WTC11 (cell line): Measurements from ENCODE around the gene AP1S2. TPM values are rescaled to one million over a fixed set of nuclear protein-coding genes. Genes with fewer than 3 reads are reported as not detected.

Experiments used
- ATAC-seq: fragments of 200-7000 bp; cut with Tn5 transposase; 2 replicates; pipeline ENCODE4 v1.10.0; 2021; ENCODE audit warnings: mild to moderate bottlenecking, moderate library complexity
- CTCF ChIA-PET: fragments of 300-600 bp; sonication (Branson Sonifier 250); formaldehyde crosslinking; loops from one replicate; lab custom pipeline; 2021; ENCODE audit warnings: antibody characterized with exemption; lab: Charles Lee
- POLR2A ChIA-PET: fragments of 350-600 bp; sonication (Branson Sonifier 250); formaldehyde crosslinking; loops from one replicate; lab custom pipeline; 2021; ENCODE audit warnings: antibody characterized with exemption; lab: Charles Lee
- DNase-seq: peaks from one replicate; pipeline ENCODE4 v3.0.0; 2021; ENCODE audit warnings: low spot score
- H3K27ac Mint-ChIP-seq: 2 replicates; pipeline ENCODE4 v1.8.0; 2021; ENCODE audit warnings: mixed read lengths
- H3K27me3 Mint-ChIP-seq: 2 replicates; pipeline ENCODE4 v1.8.0; 2021; ENCODE audit warnings: low read depth, mild to moderate bottlenecking, moderate library complexity, mixed read lengths
- H3K36me3 Mint-ChIP-seq: 2 replicates; pipeline ENCODE4 v1.8.0; 2021; ENCODE audit warnings: mixed read lengths
- H3K4me1 Mint-ChIP-seq: 2 replicates; pipeline ENCODE4 v1.8.0; 2022; ENCODE audit warnings: mixed read lengths
- H3K4me3 Mint-ChIP-seq: 2 replicates; pipeline ENCODE4 v1.8.0; 2021; ENCODE audit warnings: mild to moderate bottlenecking, moderate library complexity, mixed read lengths
- H3K9me3 Mint-ChIP-seq: 2 replicates; pipeline ENCODE4 v1.8.0; 2021; ENCODE audit warnings: mixed read lengths
- CREB1 ChIP-seq: sonication (generic); formaldehyde crosslinking; IDR thresholded peaks from 2 replicates; pipeline ENCODE4 v1.8.0; 2023; ENCODE audit warnings: mild to moderate bottlenecking, missing genetic modification reagents
- ETV6 ChIP-seq: sonication (generic); formaldehyde crosslinking; IDR thresholded peaks from 2 replicates; pipeline ENCODE4 v1.8.1; 2022; ENCODE audit warnings: mild to moderate bottlenecking, missing genetic modification reagents
- FOXJ3 ChIP-seq: sonication (generic); formaldehyde crosslinking; IDR thresholded peaks from 2 replicates; pipeline ENCODE4 v1.9.0; 2021; ENCODE audit warnings: missing genetic modification reagents, mild to moderate bottlenecking, borderline replicate concordance
- FOXK1 ChIP-seq: sonication (generic); formaldehyde crosslinking; IDR thresholded peaks from 2 replicates; pipeline ENCODE4 v1.8.0; 2022; ENCODE audit warnings: mild to moderate bottlenecking, moderate library complexity, missing genetic modification reagents
- JAZF1 ChIP-seq: fragments of 250-450 bp; sonication (Bioruptor Pico); IDR thresholded peaks from 2 replicates; pipeline ENCODE4 v1.9.0; 2021; ENCODE audit warnings: moderate library complexity, mild to moderate bottlenecking, inconsistent platforms
- KAT7 ChIP-seq: sonication (generic); formaldehyde crosslinking; IDR thresholded peaks from 2 replicates; pipeline ENCODE4 v1.8.1; 2023; ENCODE audit warnings: missing genetic modification reagents, mild to moderate bottlenecking, borderline replicate concordance
- MYBL2 ChIP-seq: sonication (generic); formaldehyde crosslinking; IDR thresholded peaks from 2 replicates; pipeline ENCODE4 v1.8.1; 2023; ENCODE audit warnings: mild to moderate bottlenecking, moderate library complexity, missing genetic modification reagents
- TCF7 ChIP-seq: sonication (generic); formaldehyde crosslinking; IDR thresholded peaks from 2 replicates; pipeline ENCODE4 v1.8.0; 2022; ENCODE audit warnings: mild to moderate bottlenecking, low read depth, missing genetic modification reagents, moderate library complexity
- TEAD1 ChIP-seq: sonication (generic); formaldehyde crosslinking; IDR thresholded peaks from 2 replicates; pipeline ENCODE4 v1.8.0; 2022; ENCODE audit warnings: mild to moderate bottlenecking, missing genetic modification reagents
- ZBTB21 ChIP-seq: sonication (generic); formaldehyde crosslinking; IDR thresholded peaks from 2 replicates; pipeline ENCODE4 v1.8.1; 2023; ENCODE audit warnings: mild to moderate bottlenecking, missing genetic modification reagents, borderline replicate concordance
- ZNF121 ChIP-seq: sonication (generic); formaldehyde crosslinking; IDR thresholded peaks from 2 replicates; pipeline ENCODE4 v1.8.0; 2023; ENCODE audit warnings: missing genetic modification reagents
- ZNF219 ChIP-seq: sonication (generic); formaldehyde crosslinking; IDR thresholded peaks from 2 replicates; pipeline ENCODE4 v1.8.0; 2023; ENCODE audit warnings: missing genetic modification reagents, mild to moderate bottlenecking, borderline replicate concordance
- ZNF263 ChIP-seq: sonication (generic); formaldehyde crosslinking; IDR thresholded peaks from 2 replicates; pipeline ENCODE4 v1.8.1; 2022; ENCODE audit warnings: low read depth, mild to moderate bottlenecking, moderate library complexity, missing genetic modification reagents
- total RNA-seq: library from RNA; stranded (reverse); gene quantifications from 3 replicates; pipeline ENCODE4 v1.2.3, GENCODE V29; 2021
- TF ChIP-seq, protein P1 (sequence below): fragments of 250-450 bp; sonication (Bioruptor Pico); IDR thresholded peaks from 2 replicates; pipeline ENCODE4 v2.1.2; 2022; ENCODE audit warnings: mild to moderate bottlenecking, moderate library complexity
- TF ChIP-seq, protein P2 (sequence below): sonication (generic); formaldehyde crosslinking; IDR thresholded peaks from 2 replicates; pipeline ENCODE4 v1.8.1; 2022; ENCODE audit warnings: mild to moderate bottlenecking, moderate library complexity, missing genetic modification reagents
- TF ChIP-seq, protein P3 (sequence below): sonication (generic); formaldehyde crosslinking; IDR thresholded peaks from 2 replicates; pipeline ENCODE4 v1.8.1; 2022; ENCODE audit warnings: mild to moderate bottlenecking, missing genetic modification reagents, moderate library complexity, borderline replicate concordance
- TF ChIP-seq, protein P4 (sequence below): sonication (generic); formaldehyde crosslinking; IDR thresholded peaks from 2 replicates; pipeline ENCODE4 v1.8.1; 2022; ENCODE audit warnings: low read depth, missing genetic modification reagents, borderline replicate concordance

Gene AP1S2
- total RNA-seq, 1 experiment from 2014 or later = 164 TPM

DNA sequence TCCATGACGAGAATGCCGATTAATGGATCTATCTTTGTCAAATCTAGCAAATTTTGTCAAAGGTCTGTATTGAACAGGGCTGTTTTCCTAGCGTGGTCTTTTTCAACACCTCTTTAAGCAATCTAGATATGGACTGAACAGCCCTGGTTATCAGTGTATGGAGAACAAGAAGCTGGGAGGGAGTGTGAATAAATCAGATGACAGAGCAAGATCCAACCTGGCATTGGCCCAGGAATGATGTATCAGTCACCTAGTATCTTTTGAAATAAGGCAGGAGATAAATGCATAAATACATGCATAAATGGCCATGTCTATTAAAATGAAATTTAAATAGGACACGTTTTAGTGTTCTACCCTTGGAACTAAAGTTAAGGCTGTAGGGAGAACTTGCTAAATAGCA, 15.7 kb upstream of the AP1S2 start:
- CTCF ChIA-PET = no interaction called here
- TF ChIP-seq ZNF263 (CRISPR knock-in tag) = no peak
- no peak for TF ChIP-seq FOXJ3
- TF ChIP-seq FOXK1 (CRISPR knock-in tag) = no peak
- no peaks in the 10 kb centered on the region for H3K27me3 Mint-ChIP-seq
- no peaks in the 10 kb centered on the region for H3K36me3 Mint-ChIP-seq
- no peak overlapping the region for H3K27ac Mint-ChIP-seq
- H3K9me3 Mint-ChIP-seq = no peaks in the 10 kb centered on the region
- H3K4me1 Mint-ChIP-seq = peaks cover 7% of the 10 kb centered on the region; the same call in 1 of the 2 replicates
- no peak overlapping the region for H3K4me3 Mint-ChIP-seq
- DNase-seq (no peak), ATAC-seq (no peak)
- POLR2A ChIA-PET = no interaction called here

DNA sequence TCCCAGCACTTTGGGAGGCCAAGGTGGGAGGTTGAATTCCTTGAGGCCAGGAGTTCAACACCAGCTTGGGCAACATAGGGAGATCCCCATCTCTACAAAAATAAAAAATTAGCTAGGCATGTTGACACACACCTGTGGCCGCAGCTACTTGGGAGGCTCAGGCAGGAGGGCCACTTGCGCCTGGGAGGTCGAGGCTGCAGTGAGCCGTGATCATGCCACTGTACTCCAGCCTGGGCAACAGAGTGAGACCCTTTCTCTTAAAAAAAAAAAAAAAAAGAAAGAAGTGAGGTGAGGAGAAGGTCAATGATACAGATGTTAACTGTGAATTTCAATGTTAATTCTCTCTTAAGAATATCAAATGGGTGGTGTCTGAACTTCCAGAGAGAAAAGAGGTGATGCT, 15.1 kb upstream of the AP1S2 start:
- CTCF ChIA-PET = no interaction called here
- no peak for TF ChIP-seq ZBTB21 (CRISPR knock-in tag)
- TF ChIP-seq ZNF121 = peak; percentile 51; the same call in 1 of the 2 replicates
- TF ChIP-seq TEAD1 (CRISPR knock-in tag) = no peak
- TF ChIP-seq TCF7 (CRISPR knock-in tag) = no peak
- no peak for TF ChIP-seq KAT7 (CRISPR knock-in tag)
- Mint-ChIP-seq H3K4me3 (no peak overlapping the region), H3K27ac (no peak overlapping the region), H3K27me3 (no peaks in the 10 kb centered on the region), H3K4me1 (peaks cover 4% of the 10 kb centered on the region; the same call in 1 of the 2 replicates), H3K9me3 (no peaks in the 10 kb centered on the region), H3K36me3 (no peaks in the 10 kb centered on the region)
- no peak for DNase-seq
- no peak for ATAC-seq
- POLR2A ChIA-PET = no interaction called here

DNA sequence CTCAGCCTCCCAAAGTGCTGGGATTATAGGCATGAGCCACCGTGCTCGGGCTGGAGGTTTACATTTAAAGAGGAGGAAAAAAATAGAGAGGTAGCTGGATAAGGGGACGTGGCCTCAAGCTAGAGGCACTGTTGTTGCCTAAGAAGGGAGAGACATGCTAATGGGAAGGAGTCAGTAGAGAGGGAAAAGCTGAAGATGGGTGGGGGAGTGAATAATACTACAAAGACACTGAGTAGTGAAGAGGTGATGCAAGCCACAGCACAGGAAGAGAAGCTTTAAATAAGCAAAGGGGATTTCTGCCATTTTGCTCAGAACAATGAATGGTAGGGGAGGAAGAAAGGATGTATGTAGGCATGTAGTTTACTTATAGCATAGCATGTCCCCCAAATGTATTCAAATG, 11.5 kb upstream of the AP1S2 start:
- Mint-ChIP-seq H3K4me1 (peaks cover 10% of the 10 kb centered on the region), H3K27ac (no peak overlapping the region), H3K4me3 (no peak overlapping the region), H3K9me3 (no peaks in the 10 kb centered on the region), H3K36me3 (no peaks in the 10 kb centered on the region), H3K27me3 (no peaks in the 10 kb centered on the region)
- ChIA-PET CTCF (no interaction called here), POLR2A (no interaction called here)
- TF ChIP-seq JAZF1 (CRISPR knock-in tag) (no peak), TCF7 (CRISPR knock-in tag) (no peak), MYBL2 (CRISPR knock-in tag) (no peak), ZNF219 (CRISPR knock-in tag) (no peak), ETV6 (no peak), CREB1 (CRISPR knock-in tag) (no peak)
- TF ChIP-seq, protein P1, sequence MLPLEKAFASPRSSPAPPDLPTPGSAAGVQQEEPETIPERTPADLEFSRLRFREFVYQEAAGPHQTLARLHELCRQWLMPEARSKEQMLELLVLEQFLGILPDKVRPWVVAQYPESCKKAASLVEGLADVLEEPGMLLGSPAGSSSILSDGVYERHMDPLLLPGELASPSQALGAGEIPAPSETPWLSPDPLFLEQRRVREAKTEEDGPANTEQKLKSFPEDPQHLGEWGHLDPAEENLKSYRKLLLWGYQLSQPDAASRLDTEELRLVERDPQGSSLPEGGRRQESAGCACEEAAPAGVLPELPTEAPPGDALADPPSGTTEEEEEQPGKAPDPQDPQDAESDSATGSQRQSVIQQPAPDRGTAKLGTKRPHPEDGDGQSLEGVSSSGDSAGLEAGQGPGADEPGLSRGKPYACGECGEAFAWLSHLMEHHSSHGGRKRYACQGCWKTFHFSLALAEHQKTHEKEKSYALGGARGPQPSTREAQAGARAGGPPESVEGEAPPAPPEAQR (CRISPR knock-in tag) = no peak
- TF ChIP-seq, protein P2, sequence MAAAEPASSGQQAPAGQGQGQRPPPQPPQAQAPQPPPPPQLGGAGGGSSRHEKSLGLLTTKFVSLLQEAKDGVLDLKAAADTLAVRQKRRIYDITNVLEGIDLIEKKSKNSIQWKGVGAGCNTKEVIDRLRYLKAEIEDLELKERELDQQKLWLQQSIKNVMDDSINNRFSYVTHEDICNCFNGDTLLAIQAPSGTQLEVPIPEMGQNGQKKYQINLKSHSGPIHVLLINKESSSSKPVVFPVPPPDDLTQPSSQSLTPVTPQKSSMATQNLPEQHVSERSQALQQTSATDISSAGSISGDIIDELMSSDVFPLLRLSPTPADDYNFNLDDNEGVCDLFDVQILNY (CRISPR knock-in tag) = no peak
- TF ChIP-seq, protein P3, sequence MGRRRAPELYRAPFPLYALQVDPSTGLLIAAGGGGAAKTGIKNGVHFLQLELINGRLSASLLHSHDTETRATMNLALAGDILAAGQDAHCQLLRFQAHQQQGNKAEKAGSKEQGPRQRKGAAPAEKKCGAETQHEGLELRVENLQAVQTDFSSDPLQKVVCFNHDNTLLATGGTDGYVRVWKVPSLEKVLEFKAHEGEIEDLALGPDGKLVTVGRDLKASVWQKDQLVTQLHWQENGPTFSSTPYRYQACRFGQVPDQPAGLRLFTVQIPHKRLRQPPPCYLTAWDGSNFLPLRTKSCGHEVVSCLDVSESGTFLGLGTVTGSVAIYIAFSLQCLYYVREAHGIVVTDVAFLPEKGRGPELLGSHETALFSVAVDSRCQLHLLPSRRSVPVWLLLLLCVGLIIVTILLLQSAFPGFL (CRISPR knock-in tag) = no peak
- TF ChIP-seq, protein P4, sequence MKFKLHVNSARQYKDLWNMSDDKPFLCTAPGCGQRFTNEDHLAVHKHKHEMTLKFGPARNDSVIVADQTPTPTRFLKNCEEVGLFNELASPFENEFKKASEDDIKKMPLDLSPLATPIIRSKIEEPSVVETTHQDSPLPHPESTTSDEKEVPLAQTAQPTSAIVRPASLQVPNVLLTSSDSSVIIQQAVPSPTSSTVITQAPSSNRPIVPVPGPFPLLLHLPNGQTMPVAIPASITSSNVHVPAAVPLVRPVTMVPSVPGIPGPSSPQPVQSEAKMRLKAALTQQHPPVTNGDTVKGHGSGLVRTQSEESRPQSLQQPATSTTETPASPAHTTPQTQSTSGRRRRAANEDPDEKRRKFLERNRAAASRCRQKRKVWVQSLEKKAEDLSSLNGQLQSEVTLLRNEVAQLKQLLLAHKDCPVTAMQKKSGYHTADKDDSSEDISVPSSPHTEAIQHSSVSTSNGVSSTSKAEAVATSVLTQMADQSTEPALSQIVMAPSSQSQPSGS = no peak
- DNase-seq = no peak
- no peak for ATAC-seq
